ENCODE measurements around the gene PELI2. TPM values are rescaled to one million over a fixed set of nuclear protein-coding genes. Genes with fewer than 3 reads are reported as not detected.

Gene PELI2
- total RNA-seq, 1 experiment from 2014 or later: 10.0 TPM

- Histone ChIP-seq H3K9me2 (ENCODE audit: insufficient read depth) (no peaks in the 10 kb centered on the region; the same call in 1 of the 2 replicates), H2AFZ (peak overlapping the region; percentile 65; the same call in 1 of the 2 replicates), H3K9me3 (ENCODE audit: insufficient read depth, low read depth) (no peaks in the 10 kb centered on the region), H3K4me1 (replicated peaks; ENCODE audit: insufficient read depth) (no peaks in the 10 kb centered on the region), H3F3A (ENCODE audit: insufficient read depth, low read depth) (no peaks in the 10 kb centered on the region), H3K36me3 (ENCODE audit: low read depth) (no peaks in the 10 kb centered on the region), H3K27ac (no peak overlapping the region), H3K4me3 (peak overlapping the region; percentile 71; the same call in 1 of the 2 replicates), H3K27me3 (ENCODE audit: insufficient read depth, low read depth) (peaks cover 32% of the 10 kb centered on the region), H3K79me2 (ENCODE audit: low read depth) (no peaks in the 10 kb centered on the region), H4K20me1 (ENCODE audit: insufficient read depth) (no peaks in the 10 kb centered on the region; the same call in 1 of the 2 replicates), H3K4me2 (peak overlapping the region; percentile 67)
- CTCF ChIA-PET: no interaction called here
- intact Hi-C loops (cut with micrococcal nuclease; ENCODE audit: unreplicated experiment): loop anchor here (2.0 to 5.0 kb wide), 2 partner anchors 221 to 412 kb away; no protein-coding TSS in a partner anchor
- POLR2A ChIA-PET (ENCODE audit: unreplicated experiment): interaction anchor here (0.7 kb wide), 2 partner anchors 14 to 355 kb away, joined by 5 to 8 read pairs; no protein-coding TSS in a partner anchor
- no TSS peak for BruUV-seq (replicated peaks)
- peak in 1 of 2 experiments; percentile 27 for DNase-seq
- 0 out of 2 replicates have a peak, but pooled peaks have one; percentile 46 for TF ChIP-seq EZH2 (IDR thresholded peaks at IDR 0.05; ENCODE audit: low read depth)
- TF ChIP-seq CTCF (conservative IDR thresholded peaks at IDR 0.05): no peak
Measured at GRCh38 chr14:56119201-56119981, 1.2 kb downstream of the PELI2 start.

GRCh38 chr14:56120091-56120691 is 2.0 kb downstream of the PELI2 start:
- TF ChIP-seq EZH2 (IDR thresholded peaks at IDR 0.05; ENCODE audit: low read depth): no peak
- TF ChIP-seq CTCF (conservative IDR thresholded peaks at IDR 0.05): no peak
- intact Hi-C loops (cut with micrococcal nuclease; ENCODE audit: unreplicated experiment): no loop called here
- Histone ChIP-seq H3K79me2 (ENCODE audit: low read depth) (no peaks in the 10 kb centered on the region), H3K9me2 (ENCODE audit: insufficient read depth) (no peaks in the 10 kb centered on the region), H3K9me3 (ENCODE audit: insufficient read depth, low read depth) (no peaks in the 10 kb centered on the region), H3K4me1 (replicated peaks; ENCODE audit: insufficient read depth) (no peaks in the 10 kb centered on the region), H2AFZ (no peak overlapping the region), H3F3A (ENCODE audit: insufficient read depth, low read depth) (no peaks in the 10 kb centered on the region), H3K36me3 (ENCODE audit: low read depth) (no peaks in the 10 kb centered on the region), H3K4me3 (no peak overlapping the region), H3K27me3 (ENCODE audit: insufficient read depth, low read depth) (peaks cover 34% of the 10 kb centered on the region), H3K4me2 (peak overlapping the region; percentile 67; the same call in 1 of the 2 replicates), H4K20me1 (ENCODE audit: insufficient read depth) (no peaks in the 10 kb centered on the region; the same call in 1 of the 2 replicates), H3K27ac (no peak overlapping the region)
- CTCF ChIA-PET: no interaction called here
- TSS peak; percentile 40 for BruUV-seq (replicated peaks)
- no peak for DNase-seq
- POLR2A ChIA-PET (ENCODE audit: unreplicated experiment): interaction anchor here (0.7 kb wide), 1 partner anchor 354 kb away, joined by 5 read pairs; no protein-coding TSS in a partner anchor

- intact Hi-C loops (cut with micrococcal nuclease; ENCODE audit: unreplicated experiment): no loop called here
- TF ChIP-seq CTCF (conservative IDR thresholded peaks at IDR 0.05): no peak
Measured at GRCh38 chr14:56121816-56122215, 3.6 kb downstream of the PELI2 start.

More at GRCh38 chr14:56121816-56122215, 3.6 kb downstream of the PELI2 start:
- Histone ChIP-seq H3K9me2 (ENCODE audit: insufficient read depth) (no peaks in the 10 kb centered on the region), H3K27ac (no peak overlapping the region), H3K4me3 (no peak overlapping the region), H3K27me3 (ENCODE audit: insufficient read depth, low read depth) (peaks cover 34% of the 10 kb centered on the region), H2AFZ (no peak overlapping the region), H3K79me2 (ENCODE audit: low read depth) (no peaks in the 10 kb centered on the region), H3K36me3 (ENCODE audit: low read depth) (no peaks in the 10 kb centered on the region), H4K20me1 (ENCODE audit: insufficient read depth) (no peaks in the 10 kb centered on the region; the same call in 1 of the 2 replicates), H3K4me2 (no peak overlapping the region), H3K9me3 (ENCODE audit: insufficient read depth, low read depth) (no peaks in the 10 kb centered on the region), H3K4me1 (replicated peaks; ENCODE audit: insufficient read depth) (no peaks in the 10 kb centered on the region), H3F3A (ENCODE audit: insufficient read depth, low read depth) (no peaks in the 10 kb centered on the region)
- no TSS peak for BruUV-seq (replicated peaks)
- CTCF ChIA-PET: no interaction called here
- POLR2A ChIA-PET (ENCODE audit: unreplicated experiment): no interaction called here
- no peak for DNase-seq

Measured in PC-9 (cell line).